HG03045 (cell line): ENCODE data around the gene PICALM.

Experiments used
- ATAC-seq: cut with Tn5 transposase; IDR thresholded peaks from one replicate; pipeline ENCODE4 v1.9.1; 2021; ENCODE audit warnings: mild to moderate bottlenecking, moderate library complexity; ENCODE audit not compliant: unreplicated experiment

Gene PICALM

GRCh38 chr11:86087256-86087655 is 18.4 kb upstream of the PICALM start:
- ATAC-seq, result no peak

GRCh38 chr11:86081455-86081854 is 12.6 kb upstream of the PICALM start:
- ATAC-seq, result no peak

GRCh38 chr11:86079421-86079820 is 10.5 kb upstream of the PICALM start:
- ATAC-seq, result no peak

GRCh38 chr11:86073948-86074347 is 5.1 kb upstream of the PICALM start:
- ATAC-seq, result no peak

- no peak for ATAC-seq
These were observed 3.3 kb upstream of the PICALM start for GRCh38 chr11:86072211-86072610.

- ATAC-seq, result no peak
These were observed 1.5 kb upstream of the PICALM start for GRCh38 chr11:86070142-86071056.

- ATAC-seq, result no peak
These were observed 671 bp upstream of the PICALM start for GRCh38 chr11:86069408-86070101.

GRCh38 chr11:86068138-86068871 is 579 bp downstream of the PICALM start:
- ATAC-seq, result peak; percentile 16

- ATAC-seq, result no peak
These were observed 1.1 kb downstream of the PICALM start for GRCh38 chr11:86067851-86068137.

- no peak for ATAC-seq
These were observed 1.7 kb downstream of the PICALM start for GRCh38 chr11:86067009-86067850.

GRCh38 chr11:86066657-86067008 is 2.3 kb downstream of the PICALM start:
- no peak for ATAC-seq

GRCh38 chr11:86066033-86066432 is 2.9 kb downstream of the PICALM start:
- no peak for ATAC-seq

GRCh38 chr11:86064220-86064803 is 4.6 kb downstream of the PICALM start:
- no peak for ATAC-seq

GRCh38 chr11:86063536-86063935 is 5.3 kb downstream of the PICALM start:
- ATAC-seq, result no peak

GRCh38 chr11:86062719-86063118 is 6.2 kb downstream of the PICALM start:
- no peak for ATAC-seq

GRCh38 chr11:86061483-86062205 is 7.2 kb downstream of the PICALM start:
- no peak for ATAC-seq

- ATAC-seq, result no peak
These were observed 8.3 kb downstream of the PICALM start for GRCh38 chr11:86060544-86060943.

GRCh38 chr11:86058360-86058759 is 10.5 kb downstream of the PICALM start:
- no peak for ATAC-seq

GRCh38 chr11:86056351-86056854 is 12.5 kb downstream of the PICALM start:
- no peak for ATAC-seq
